CD14-positive monocyte (primary cell): ENCODE results near the gene PGAP2. TPM values are rescaled to one million over a fixed set of nuclear protein-coding genes. Genes with fewer than 3 reads are reported as not detected.
A peak's percentile ranks its signal among the peaks of the same experiment; 100 is the strongest.

Source experiments
- DNase-seq, 3 donors: peaks; one replicate each; pipeline ENCODE4 v3.0.0-alpha.2; 2011 to 2022
- H2AFZ ChIP-seq: 2 replicates; pipeline ENCODE4 v1.6.0; 2012; ENCODE audit warnings: mild to moderate bottlenecking, low read depth, low read length, inconsistent platforms; ENCODE audit not compliant: insufficient read depth, poor library complexity, severe bottlenecking
- H3K27ac ChIP-seq, 2 donors: 1 replicate in 1 of 2; 2 replicates in 1 of 2; pipeline ENCODE4 v1.5.1; 2012 to 2013; ENCODE audit warnings: low read length in 2 of 2, control low read depth in 1 of 2, inconsistent platforms in 1 of 2, low read depth in 1 of 2, mild to moderate bottlenecking in 1 of 2
- H3K27me3 ChIP-seq, 2 donors: one replicate each; pipeline versions ENCODE4 v1.6.0 to v1.6.1; 2011 to 2013; ENCODE audit warnings: low read length in 2 of 2; ENCODE audit not compliant: control insufficient read depth in 2 of 2, insufficient read depth in 2 of 2
- H3K36me3 ChIP-seq, 2 donors: replicated peaks in 1 of 2; 1 replicate in 1 of 2; 2 replicates in 1 of 2; pipeline versions ENCODE4 v1.5.1 to v1.6.1; 2012 to 2013; ENCODE audit warnings: low read length in 2 of 2, control low read depth in 1 of 2, inconsistent platforms in 1 of 2, mild to moderate bottlenecking in 1 of 2; ENCODE audit not compliant: insufficient read depth in 2 of 2, control insufficient read depth in 1 of 2
- H3K4me1 ChIP-seq, 2 donors: 1 replicate in 1 of 2; 2 replicates in 1 of 2; pipeline versions ENCODE4 v1.5.1 to v1.6.1; 2012 to 2013; ENCODE audit warnings: low read length in 2 of 2, control low read depth in 1 of 2, inconsistent platforms in 1 of 2, mild to moderate bottlenecking in 1 of 2, moderate library complexity in 1 of 2; ENCODE audit not compliant: insufficient read depth in 2 of 2, control insufficient read depth in 1 of 2
- H3K4me2 ChIP-seq: replicated peaks from 2 replicates; pipeline ENCODE3; 2012; ENCODE audit warnings: low read length, moderate library complexity, mild to moderate bottlenecking; ENCODE audit not compliant: poor library complexity, severe bottlenecking; ENCODE audit errors: extremely low read depth
- H3K4me3 ChIP-seq, 3 experiments: fragments of 200-600 bp in 1 of 3; sonication (generic) in 1 of 3; replicated peaks in 1 of 3; 1 replicate in 2 of 3; 2 replicates in 1 of 3; pipeline ENCODE4 v1.5.1; 2011 to 2013; ENCODE audit warnings: low read length in 3 of 3, mild to moderate bottlenecking in 3 of 3, control low read depth in 2 of 3, low read depth in 2 of 3, inconsistent platforms in 1 of 3, moderate library complexity in 1 of 3
- H3K79me2 ChIP-seq: 2 replicates; pipeline ENCODE4 v1.6.0; 2012; ENCODE audit warnings: mild to moderate bottlenecking, control low read depth, inconsistent platforms, low read length, moderate library complexity; ENCODE audit not compliant: insufficient read depth
- H3K9ac ChIP-seq: 2 replicates; pipeline ENCODE4 v1.6.0; 2017; ENCODE audit warnings: low read length, mild to moderate bottlenecking; ENCODE audit not compliant: insufficient read depth, poor library complexity, severe bottlenecking
- H3K9me3 ChIP-seq, 2 donors: replicated peaks in 1 of 2; 1 replicate in 1 of 2; 2 replicates in 1 of 2; pipeline versions ENCODE4 v1.5.1 to v1.6.1; 2012 to 2013; ENCODE audit warnings: low read length in 2 of 2, control low read depth in 1 of 2; ENCODE audit not compliant: control insufficient read depth in 1 of 2, insufficient read depth in 1 of 2
- H4K20me1 ChIP-seq: 2 replicates; pipeline ENCODE4 v1.6.0; 2012; ENCODE audit warnings: mild to moderate bottlenecking, low read length, control low read depth, moderate library complexity; ENCODE audit not compliant: insufficient read depth
- H3K27ac Mint-ChIP-seq, 7 donors: one replicate each; pipeline ENCODE4 v1.8.0; 2020; ENCODE audit warnings: mild to moderate bottlenecking in 7 of 7, mixed read lengths in 7 of 7, moderate library complexity in 6 of 7, inconsistent platforms in 2 of 7
- H3K27me3 Mint-ChIP-seq, 3 donors: one replicate each; pipeline ENCODE4 v1.8.0; 2021 to 2022; ENCODE audit warnings: low read depth in 3 of 3, mild to moderate bottlenecking in 3 of 3, mixed read lengths in 3 of 3, moderate library complexity in 3 of 3, inconsistent platforms in 1 of 3
- H3K36me3 Mint-ChIP-seq, 2 donors: one replicate each; pipeline ENCODE4 v1.8.0; 2020; ENCODE audit warnings: mixed read lengths in 2 of 2, inconsistent platforms in 1 of 2, mild to moderate bottlenecking in 1 of 2
- H3K4me1 Mint-ChIP-seq: one replicate; pipeline ENCODE4 v1.8.0; 2020; ENCODE audit warnings: mild to moderate bottlenecking, mixed read lengths
- H3K4me3 Mint-ChIP-seq, 2 donors: one replicate each; pipeline ENCODE4 v1.8.0; 2020; ENCODE audit warnings: mild to moderate bottlenecking in 2 of 2, mixed read lengths in 2 of 2, moderate library complexity in 1 of 2
- H3K9me3 Mint-ChIP-seq, 7 donors: one replicate each; pipeline ENCODE4 v1.8.0; 2020 to 2022; ENCODE audit warnings: mixed read lengths in 7 of 7, mild to moderate bottlenecking in 6 of 7, moderate library complexity in 6 of 7, inconsistent platforms in 2 of 7
- WGBS: methylation state at CpG from one replicate; pipeline ENCODE4 v1.1.5; 2013; ENCODE audit warnings: missing lambda C conversion rate; ENCODE audit not compliant: insufficient coverage; 5-methylcytosine and 5-hydroxymethylcytosine counted together
- intact Hi-C, 2 donors: fragments of 100-400 bp; cut with micrococcal nuclease; formaldehyde crosslinking; loops; one replicate each; pipeline versions ENCODE4 v1.15.0 to v1.15.1; 2023
- polyA plus RNA-seq, 3 donors: library from polyadenylated mRNA; depleted of rRNA in 1 of 3; unstranded in 2 of 3; stranded (reverse) in 1 of 3; fragments of 300-500 nt in 2 of 3; fragments of >200 nt in 1 of 3; fragmentation: Illumina TruSeq in 2 of 3; gene quantifications; 1 replicate in 2 of 3; 2 replicates in 1 of 3; pipeline ENCODE4 v1.2.3, GENCODE V29; 2012 to 2021
- TF ChIP-seq, protein P1 (sequence below): fragments of 200-600 bp; IDR thresholded peaks from one replicate; pipeline ENCODE4 v1.8.0; 2022; ENCODE audit warnings: antibody characterized with exemption, mild to moderate bottlenecking

PGAP2 gene
- polyA plus RNA-seq, 3 donors = 5.8 to 17.9 (median 6.8) TPM

DNA sequence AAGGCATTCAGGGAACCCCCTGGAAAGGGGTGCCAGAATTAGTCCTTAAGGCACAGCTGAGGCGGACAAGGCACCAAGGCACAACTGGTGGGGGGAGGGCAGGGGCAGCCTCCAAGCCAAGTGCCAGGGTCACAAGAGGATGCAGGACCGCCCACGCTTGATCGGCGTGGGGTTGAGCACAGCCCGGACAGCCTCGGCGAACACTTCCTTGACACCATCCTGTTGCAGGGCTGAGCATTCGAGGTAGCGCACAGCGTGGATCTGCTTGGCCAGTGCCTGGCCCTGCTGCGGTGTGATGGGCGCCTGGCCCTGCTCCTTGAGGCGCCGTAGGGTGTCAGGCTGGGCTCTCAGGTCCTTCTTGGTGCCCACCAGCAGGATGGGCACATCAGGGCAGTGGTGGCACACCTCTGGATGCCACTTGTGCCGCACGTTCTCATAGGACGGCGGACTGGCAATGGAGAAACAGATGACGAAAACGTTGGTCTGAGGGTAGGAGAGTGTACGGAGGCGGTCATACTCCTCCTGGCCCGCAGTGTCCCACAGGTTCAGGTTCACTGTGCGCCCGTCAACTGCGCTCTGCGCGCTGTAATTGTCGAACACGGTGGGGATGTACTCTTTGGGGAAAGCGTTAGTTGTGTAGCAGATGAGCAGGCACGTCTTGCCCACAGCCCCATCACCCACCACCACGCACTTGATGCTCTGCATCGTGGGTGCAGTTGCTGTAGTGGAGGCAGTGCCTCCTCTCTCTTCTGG is 19.2 kb downstream of the PGAP2 start:
- peaks cover 0 to 3% (median 0%) of the 10 kb centered on the region in 7 donors for H3K9me3 Mint-ChIP-seq
- Histone ChIP-seq H3K4me2 (no peak overlapping the region), H2AFZ (no peak overlapping the region), H3K9me3 (no peaks in the 10 kb centered on the region), H4K20me1 (peaks cover 87% of the 10 kb centered on the region), H3K36me3 (peaks cover 49 to 59% of the 10 kb centered on the region in 2 donors), H3K27ac (peak overlapping the region; percentile 47 to 67), H3K27me3 (no peaks in the 10 kb centered on the region), H3K9ac (no peak overlapping the region), H3K4me1 (peaks cover 60 to 75% of the 10 kb centered on the region in 2 donors), H3K4me3 (no peak overlapping the region), H3K79me2 (peaks cover 84% of the 10 kb centered on the region)
- TF ChIP-seq, protein P1, sequence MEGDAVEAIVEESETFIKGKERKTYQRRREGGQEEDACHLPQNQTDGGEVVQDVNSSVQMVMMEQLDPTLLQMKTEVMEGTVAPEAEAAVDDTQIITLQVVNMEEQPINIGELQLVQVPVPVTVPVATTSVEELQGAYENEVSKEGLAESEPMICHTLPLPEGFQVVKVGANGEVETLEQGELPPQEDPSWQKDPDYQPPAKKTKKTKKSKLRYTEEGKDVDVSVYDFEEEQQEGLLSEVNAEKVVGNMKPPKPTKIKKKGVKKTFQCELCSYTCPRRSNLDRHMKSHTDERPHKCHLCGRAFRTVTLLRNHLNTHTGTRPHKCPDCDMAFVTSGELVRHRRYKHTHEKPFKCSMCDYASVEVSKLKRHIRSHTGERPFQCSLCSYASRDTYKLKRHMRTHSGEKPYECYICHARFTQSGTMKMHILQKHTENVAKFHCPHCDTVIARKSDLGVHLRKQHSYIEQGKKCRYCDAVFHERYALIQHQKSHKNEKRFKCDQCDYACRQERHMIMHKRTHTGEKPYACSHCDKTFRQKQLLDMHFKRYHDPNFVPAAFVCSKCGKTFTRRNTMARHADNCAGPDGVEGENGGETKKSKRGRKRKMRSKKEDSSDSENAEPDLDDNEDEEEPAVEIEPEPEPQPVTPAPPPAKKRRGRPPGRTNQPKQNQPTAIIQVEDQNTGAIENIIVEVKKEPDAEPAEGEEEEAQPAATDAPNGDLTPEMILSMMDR = no peak
- peaks cover 76% of the 10 kb centered on the region for H3K4me1 Mint-ChIP-seq
- peak overlapping the region; percentile 28 to 91 (median 86) for H3K27ac Mint-ChIP-seq
- no peak overlapping the region for H3K4me3 Mint-ChIP-seq
- 88% methylated on average over 24 of the region's 35 CpGs for WGBS
- intact Hi-C loops = no loop called here
- H3K27me3 Mint-ChIP-seq = no peaks in the 10 kb centered on the region
- no peak for DNase-seq
- H3K36me3 Mint-ChIP-seq = peaks cover 54 to 64% of the 10 kb centered on the region in 2 donors

GRCh38 chr11:3830088-3830487 is 21.7 kb downstream of the PGAP2 start:
- Histone ChIP-seq H3K4me1 (peaks cover 79 to 91% of the 10 kb centered on the region in 2 donors), H3K4me3 (peak overlapping the region in 1 of 3 experiments; percentile 100), H3K9me3 (no peaks in the 10 kb centered on the region), H3K27me3 (no peaks in the 10 kb centered on the region), H3K27ac (peak overlapping the region; percentile 72 to 97), H4K20me1 (peaks cover 100% of the 10 kb centered on the region), H3K9ac (no peak overlapping the region), H3K36me3 (peaks cover 52 to 70% of the 10 kb centered on the region in 2 donors), H3K4me2 (no peak overlapping the region), H2AFZ (no peak overlapping the region), H3K79me2 (peaks cover 97% of the 10 kb centered on the region)
- Mint-ChIP-seq H3K27ac (peak overlapping the region in 6 of 7 donors; percentile 79 to 99 (median 96)), H3K27me3 (no peaks in the 10 kb centered on the region), H3K4me1 (peaks cover 85% of the 10 kb centered on the region), H3K36me3 (peaks cover 71 to 80% of the 10 kb centered on the region in 2 donors), H3K9me3 (peaks cover 0 to 3% (median 0%) of the 10 kb centered on the region in 7 donors), H3K4me3 (no peak overlapping the region)
- intact Hi-C loops = no loop called here
- TF ChIP-seq, protein P1 = no peak
- 60% methylated on average over 1 of the region's 3 CpGs for WGBS
- DNase-seq = no peak
